A549 treated with GW870086 at 1 μM for 4 hours (cell line): ENCODE data around the gene TRIM69. TPM values are rescaled to one million over a fixed set of nuclear protein-coding genes. Genes with fewer than 3 reads are reported as not detected.

Experiments used
- total RNA-seq: library from RNA; stranded (reverse); fragments of 200-300 nt; extraction: Qiagen RNA extraction; gene quantifications from 5 replicates; pipeline ENCODE4 v1.2.3, GENCODE V29; 2022; ENCODE audit warnings: low read depth

The TRIM69 gene
- 3.9 to 7.3 TPM (median 5.3 TPM) in 5 replicates for total RNA-seq

DNA sequence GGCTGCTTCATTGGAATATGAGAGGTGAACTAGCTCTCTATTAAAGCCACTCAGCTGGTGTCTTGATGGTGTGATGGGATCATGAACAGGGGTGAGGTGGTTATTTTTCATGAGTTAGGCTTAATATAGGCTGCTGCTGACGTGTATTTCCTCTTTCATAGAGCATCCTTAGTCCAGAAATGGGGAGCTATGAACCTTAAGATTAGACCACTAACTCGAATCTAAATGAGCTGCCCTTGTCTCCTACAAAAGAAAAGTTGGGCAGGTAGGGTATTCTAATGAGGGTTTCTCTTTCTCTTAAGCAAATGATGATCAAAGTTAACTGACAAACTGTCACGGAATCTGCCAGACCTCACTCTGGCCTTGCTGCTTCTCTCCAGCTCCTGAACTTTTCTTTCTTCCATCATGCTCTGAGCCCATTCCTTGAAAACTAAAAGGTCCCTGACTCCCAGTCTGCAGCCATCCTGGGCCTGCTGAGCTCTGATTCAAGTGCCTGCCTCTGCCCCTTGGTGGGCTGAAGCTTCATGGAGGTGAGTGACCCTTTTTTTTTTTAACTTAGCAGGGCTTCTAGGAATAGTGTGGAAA is at the start of gene TRIM69:
TSS of gene TRIM69 (plus strand) at position 348 of the 585 bp plus-strand sequence. CDS start at position 525, 177 bp downstream.

GRCh38 chr15:44711096-44711742 is 25.1 kb upstream of the TRIM69 start, which contains the start of the genes B2M and PATL2:
B2M (plus strand) TSS chr15:44711517; CDS start chr15:44711547, 30 bp downstream.
PATL2 (minus strand) TSS chr15:44711323; CDS start chr15:44676490, 34,833 bp downstream.

Other genes starting within 250 kb of the TRIM69 start
- 84.3 to 99.2 TPM (median 86.3 TPM) in 5 replicates for gene EIF3J, start 199.4 kb upstream of the TRIM69 start, total RNA-seq
- gene SPG11, start 72.9 kb upstream of the TRIM69 start, total RNA-seq = 8.1 to 11.4 TPM (median 8.8 TPM) in 5 replicates
- gene PATL2, start 25.2 kb upstream of the TRIM69 start, total RNA-seq = 0.10 to 0.24 TPM (median 0.13 TPM) in 4 of 5 replicates, not detected in the other
- 414 to 543 TPM (median 447 TPM) in 5 replicates for gene B2M, start 25.0 kb upstream of the TRIM69 start, total RNA-seq
- gene TERB2, start 220.2 kb downstream of the TRIM69 start, total RNA-seq = not detected in 5 replicates